Thyroid gland (tissue), 4 donors: ENCODE results near the gene CHI3L2.

Experiments used
- POLR2A ChIP-seq, 2 donors: fragments of 450-650 bp; IDR thresholded peaks; one replicate each; pipeline ENCODE4 v1.6.1; 2017; ENCODE audit warnings: antibody characterized with exemption in 2 of 2, mild to moderate bottlenecking in 2 of 2, moderate library complexity in 1 of 2
- TF ChIP-seq, protein P1 (sequence below), 6 experiments: fragments of 200-600 bp in 3 of 6; fragments of 450-650 bp in 3 of 6; sonication (generic) in 3 of 6; IDR thresholded peaks; one replicate each; pipeline ENCODE4 v1.5.1; 2016 to 2019; ENCODE audit warnings: antibody characterized with exemption in 6 of 6, mild to moderate bottlenecking in 2 of 6, inconsistent platforms in 1 of 6, moderate library complexity in 1 of 6

DNA sequence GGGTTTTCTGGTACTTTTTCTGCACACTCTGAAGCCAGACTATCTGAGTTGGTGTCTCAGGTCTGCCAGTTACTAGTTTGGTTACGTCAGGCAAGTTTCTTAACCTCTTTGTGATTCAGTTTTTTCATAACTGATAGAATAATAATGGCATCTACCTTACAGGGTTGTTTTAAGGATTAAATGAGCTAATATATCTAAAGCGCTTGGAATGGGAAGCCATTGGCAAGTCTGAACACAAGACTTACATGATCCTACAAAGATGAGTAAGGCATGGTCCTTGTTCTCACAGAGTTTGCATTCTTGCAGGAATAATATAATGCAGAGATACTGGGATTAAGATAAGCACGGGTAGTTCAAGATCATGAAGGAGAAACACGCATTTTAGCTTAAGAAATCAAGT is 17.9 kb upstream of the CHI3L2 start:
- TF ChIP-seq, protein P1, sequence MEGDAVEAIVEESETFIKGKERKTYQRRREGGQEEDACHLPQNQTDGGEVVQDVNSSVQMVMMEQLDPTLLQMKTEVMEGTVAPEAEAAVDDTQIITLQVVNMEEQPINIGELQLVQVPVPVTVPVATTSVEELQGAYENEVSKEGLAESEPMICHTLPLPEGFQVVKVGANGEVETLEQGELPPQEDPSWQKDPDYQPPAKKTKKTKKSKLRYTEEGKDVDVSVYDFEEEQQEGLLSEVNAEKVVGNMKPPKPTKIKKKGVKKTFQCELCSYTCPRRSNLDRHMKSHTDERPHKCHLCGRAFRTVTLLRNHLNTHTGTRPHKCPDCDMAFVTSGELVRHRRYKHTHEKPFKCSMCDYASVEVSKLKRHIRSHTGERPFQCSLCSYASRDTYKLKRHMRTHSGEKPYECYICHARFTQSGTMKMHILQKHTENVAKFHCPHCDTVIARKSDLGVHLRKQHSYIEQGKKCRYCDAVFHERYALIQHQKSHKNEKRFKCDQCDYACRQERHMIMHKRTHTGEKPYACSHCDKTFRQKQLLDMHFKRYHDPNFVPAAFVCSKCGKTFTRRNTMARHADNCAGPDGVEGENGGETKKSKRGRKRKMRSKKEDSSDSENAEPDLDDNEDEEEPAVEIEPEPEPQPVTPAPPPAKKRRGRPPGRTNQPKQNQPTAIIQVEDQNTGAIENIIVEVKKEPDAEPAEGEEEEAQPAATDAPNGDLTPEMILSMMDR (IDR thresholded peaks at IDR 0.05): no peak
- no peak for TF ChIP-seq POLR2A (IDR thresholded peaks at IDR 0.05)
